Keratinocyte (primary cell): ENCODE measurements around the gene INHBE. TPM values are rescaled to one million over a fixed set of nuclear protein-coding genes. Genes with fewer than 3 reads are reported as not detected.

Source experiments
- DNase-seq: peaks from one replicate; pipeline ENCODE4 v3.0.0-alpha.2; 2011; ENCODE audit warnings: low read depth, missing footprints, low spot score
- FAIRE-seq: peaks from 2 replicates; lab custom pipeline; 2011; peaks lifted over from hg19 to GRCh38; lab: Jason Lieb, UNC
- H2AFZ ChIP-seq: 2 replicates; pipeline ENCODE4 v1.6.0; 2012; ENCODE audit warnings: low read length, control low read depth, inconsistent platforms; ENCODE audit not compliant: control insufficient read depth
- H3K27ac ChIP-seq: 2 replicates; pipeline ENCODE4 v1.5.1; 2011; ENCODE audit warnings: low read length; ENCODE audit not compliant: control insufficient read depth, insufficient read depth
- H3K27me3 ChIP-seq: 3 replicates; pipeline ENCODE4 v1.6.0; 2011; ENCODE audit warnings: low read length; ENCODE audit not compliant: control insufficient read depth, insufficient read depth; ENCODE audit errors: extremely low read depth
- H3K36me3 ChIP-seq, 2 experiments: 2 replicates in 1 of 2; 3 replicates in 1 of 2; pipeline ENCODE4 v1.5.1; 2011; ENCODE audit warnings: low read length in 2 of 2, mild to moderate bottlenecking in 1 of 2; ENCODE audit not compliant: control insufficient read depth in 2 of 2, insufficient read depth in 2 of 2; ENCODE audit errors: extremely low read depth in 1 of 2
- H3K4me1 ChIP-seq: 3 replicates; pipeline ENCODE4 v1.5.1; 2011; ENCODE audit warnings: low read length; ENCODE audit not compliant: control insufficient read depth, insufficient read depth; ENCODE audit errors: extremely low read depth
- H3K4me2 ChIP-seq: 3 replicates; pipeline ENCODE4 v1.6.0; 2011; ENCODE audit warnings: low read depth, low read length; ENCODE audit not compliant: control insufficient read depth, insufficient read depth; ENCODE audit errors: extremely low read depth
- H3K4me3 ChIP-seq, 3 experiments: fragments of 200-600 bp in 1 of 3; sonication (generic) in 1 of 3; 2 replicates in 2 of 3; 3 replicates in 1 of 3; pipeline ENCODE4 v1.5.1; 2011 to 2016; ENCODE audit warnings: low read length in 3 of 3, mild to moderate bottlenecking in 3 of 3, control low read depth in 2 of 3, inconsistent platforms in 1 of 3, low read depth in 1 of 3, mixed read lengths in 1 of 3, mixed run types in 1 of 3, moderate library complexity in 1 of 3; ENCODE audit not compliant: control insufficient read depth in 2 of 3, insufficient read depth in 2 of 3; ENCODE audit errors: extremely low read depth in 1 of 3
- H3K79me2 ChIP-seq: 2 replicates; pipeline ENCODE4 v1.6.0; 2012; ENCODE audit warnings: low read length; ENCODE audit not compliant: control insufficient read depth, insufficient read depth
- H3K9ac ChIP-seq: 3 replicates; pipeline ENCODE4 v1.6.0; 2011; ENCODE audit warnings: low read length; ENCODE audit not compliant: control insufficient read depth, insufficient read depth; ENCODE audit errors: extremely low read depth
- H3K9me1 ChIP-seq: 3 replicates; pipeline ENCODE4 v1.6.0; 2011; ENCODE audit warnings: low read length; ENCODE audit not compliant: control insufficient read depth, insufficient read depth; ENCODE audit errors: extremely low read depth
- H3K9me3 ChIP-seq: 2 replicates; pipeline ENCODE4 v1.5.1; 2012; ENCODE audit warnings: low read depth, low read length; ENCODE audit not compliant: control insufficient read depth
- H4K20me1 ChIP-seq: 3 replicates; pipeline ENCODE4 v1.6.0; 2011; ENCODE audit warnings: low read length; ENCODE audit not compliant: control insufficient read depth, insufficient read depth; ENCODE audit errors: extremely low read depth
- CTCF ChIP-seq, 3 experiments: IDR thresholded peaks in 1 of 3; conservative IDR thresholded peaks in 1 of 3; optimal IDR thresholded peaks in 1 of 3; 2 replicates in 2 of 3; 3 replicates in 1 of 3; pipeline versions ENCODE3 to v1.5.1; 2011; ENCODE audit warnings: low read length in 3 of 3, mild to moderate bottlenecking in 3 of 3, moderate library complexity in 2 of 3, control low read depth in 1 of 3, inconsistent platforms in 1 of 3; ENCODE audit not compliant: insufficient read depth in 2 of 3; ENCODE audit errors: extremely low read depth in 1 of 3
- EZH2 ChIP-seq: IDR thresholded peaks from one replicate; pipeline ENCODE4 v1.6.1; 2012; ENCODE audit warnings: inconsistent platforms, mild to moderate bottlenecking, low read length, moderate library complexity
- dilution Hi-C: fragments of 300-500 bp; cut with MboI; formaldehyde crosslinking; loops from one replicate; pipeline ENCODE4 v1.7.0; 2020; ENCODE audit warnings: low sequenced_read_pairs; ENCODE audit not compliant: extremely low pct_ligation_motif_present
- polyA plus RNA-seq, 5 experiments: library from polyadenylated mRNA; depleted of rRNA in 3 of 5; stranded (reverse) in 3 of 5; stranded (forward) in 1 of 5; unstranded in 1 of 5; fragments of >200 nt; gene quantifications; 1 replicate in 1 of 5; 2 replicates in 3 of 5; 3 replicates in 1 of 5; pipeline versions ENCODE4 v1.2.1 to v1.2.3, GENCODE V29; 2011 to 2012; ENCODE audit warnings: missing spikeins in 2 of 5, low read depth in 1 of 5, low replicate concordance in 1 of 5

The INHBE gene
- polyA plus RNA-seq, 1 donor (not counting 4 experiments of a cell fraction or from before 2014, with no cell fraction given) = not detected

- no peaks in the 10 kb centered on the region for H3K36me3 ChIP-seq
- H3K9me3 ChIP-seq = no peaks in the 10 kb centered on the region
- H3K27ac ChIP-seq = no peak overlapping the region
- no peaks in the 10 kb centered on the region for H4K20me1 ChIP-seq
- H3K4me3 ChIP-seq = no peak overlapping the region
- DNase-seq (no peak), FAIRE-seq (no peak)
- H3K9me1 ChIP-seq = no peaks in the 10 kb centered on the region
- H2AFZ ChIP-seq = no peak overlapping the region
- H3K4me2 ChIP-seq = no peak overlapping the region
- TF ChIP-seq CTCF (optimal IDR thresholded peaks at IDR 0.05 in 1 of 3, IDR thresholded peaks at IDR 0.05 in 1 of 3, conservative IDR thresholded peaks at IDR 0.05 in 1 of 3; ENCODE audit: extremely low read depth in 1 of 3, insufficient read depth in 2 of 3, low read length in 3 of 3) = no peak
- TF ChIP-seq EZH2 = no peak
- no peaks in the 10 kb centered on the region for H3K4me1 ChIP-seq
- H3K9ac ChIP-seq = no peak overlapping the region
- no peaks in the 10 kb centered on the region for H3K79me2 ChIP-seq
- dilution Hi-C loops = no loop called here
- peaks cover 71% of the 10 kb centered on the region for H3K27me3 ChIP-seq
Observed at GRCh38 chr12:57469296-57470164, 14.4 kb downstream of the INHBE start.

- FAIRE-seq (no peak), DNase-seq (no peak)
- Histone ChIP-seq H2AFZ (no peak overlapping the region), H3K4me3 (no peak overlapping the region), H3K9me1 (no peaks in the 10 kb centered on the region), H3K9me3 (no peaks in the 10 kb centered on the region), H3K27me3 (peaks cover 80% of the 10 kb centered on the region), H3K9ac (no peak overlapping the region), H3K27ac (no peak overlapping the region), H3K36me3 (no peaks in the 10 kb centered on the region), H3K79me2 (no peaks in the 10 kb centered on the region), H4K20me1 (no peaks in the 10 kb centered on the region), H3K4me1 (no peaks in the 10 kb centered on the region), H3K4me2 (no peak overlapping the region)
- dilution Hi-C loops = no loop called here
- no peak for TF ChIP-seq CTCF (optimal IDR thresholded peaks at IDR 0.05 in 1 of 3, IDR thresholded peaks at IDR 0.05 in 1 of 3, conservative IDR thresholded peaks at IDR 0.05 in 1 of 3; ENCODE audit: extremely low read depth in 1 of 3, insufficient read depth in 2 of 3, low read length in 3 of 3)
- TF ChIP-seq EZH2 = no peak
Observed at GRCh38 chr12:57470286-57470969, 15.3 kb downstream of the INHBE start.
